GM21360 (cell line): ENCODE data around the gene PSG11.
"Not testable (repeated sequence)": the region's sequence is repeated elsewhere in the genome, so short reads cannot be mapped to it uniquely, and the experiment has no call there.

Experiments used
- ATAC-seq: cut with Tn5 transposase; IDR thresholded peaks from one replicate; pipeline ENCODE4 v1.9.1; 2021; ENCODE audit warnings: mild to moderate bottlenecking, moderate library complexity; ENCODE audit not compliant: unreplicated experiment

PSG11 gene

DNA sequence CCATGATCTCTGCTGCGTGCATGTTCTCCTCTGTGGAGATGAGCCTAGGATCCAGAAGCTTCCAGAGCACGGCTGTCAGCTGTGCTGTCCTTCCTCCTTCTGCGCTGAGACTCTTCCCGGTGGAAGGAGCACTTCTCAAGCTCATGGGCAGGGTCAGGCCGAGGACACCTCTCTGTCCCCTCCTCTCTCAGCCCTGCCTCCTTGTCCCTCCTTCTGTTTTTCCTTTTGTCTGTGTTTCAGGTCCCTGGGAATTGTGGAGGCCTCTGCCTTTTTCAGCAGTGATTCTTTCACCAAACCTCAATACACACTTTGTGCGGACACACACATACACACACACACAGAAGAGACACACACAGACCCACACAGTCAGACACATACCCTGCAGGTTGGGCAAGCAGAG lies at the start of gene PSG11:
Gene PSG11, minus strand, starts transcription at position 101 of the 400 bp plus-strand sequence. Its CDS starts 97 bp downstream, at position 4.
- ATAC-seq, result not testable (repeated sequence)

DNA sequence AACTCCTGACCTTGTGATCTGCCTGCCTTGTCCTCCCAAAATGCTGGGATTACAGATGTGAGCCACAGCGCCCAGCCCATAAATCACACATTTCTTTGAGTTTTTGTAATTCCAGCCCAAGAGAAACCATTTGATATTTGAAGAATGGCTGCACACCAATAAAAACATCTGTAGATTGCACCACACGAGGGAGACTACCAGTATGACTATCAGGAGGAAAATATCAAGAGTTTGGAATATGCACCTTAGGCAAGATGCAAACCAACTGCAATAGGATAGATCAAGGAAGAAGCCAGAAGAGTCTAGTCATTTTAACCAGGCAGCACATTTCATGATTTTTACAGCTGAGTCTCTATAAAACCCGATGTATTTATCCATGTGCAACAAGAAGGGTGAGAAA lies 36.1 kb upstream of the PSG11 start:
- not testable (repeated sequence) for ATAC-seq

DNA sequence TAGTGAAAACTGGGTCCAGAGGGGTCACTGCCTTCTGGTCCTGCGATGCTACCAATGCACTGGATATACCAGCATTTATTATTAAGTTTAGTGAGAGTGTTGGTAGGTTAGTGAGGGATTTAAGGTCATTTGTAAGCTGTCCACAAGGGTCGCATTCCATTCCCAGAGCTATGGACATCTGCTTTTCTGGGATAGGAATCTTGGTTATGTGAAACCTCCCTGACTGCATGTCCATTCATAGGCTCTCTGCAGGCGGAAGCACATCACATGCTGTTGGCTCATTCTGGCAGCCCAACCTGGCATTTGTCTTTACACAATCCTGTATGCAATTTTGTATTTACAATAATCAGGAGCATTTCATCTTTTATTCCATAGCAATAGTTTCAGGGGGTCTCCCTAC lies 35.1 kb upstream of the PSG11 start:
- not testable (repeated sequence) for ATAC-seq

DNA sequence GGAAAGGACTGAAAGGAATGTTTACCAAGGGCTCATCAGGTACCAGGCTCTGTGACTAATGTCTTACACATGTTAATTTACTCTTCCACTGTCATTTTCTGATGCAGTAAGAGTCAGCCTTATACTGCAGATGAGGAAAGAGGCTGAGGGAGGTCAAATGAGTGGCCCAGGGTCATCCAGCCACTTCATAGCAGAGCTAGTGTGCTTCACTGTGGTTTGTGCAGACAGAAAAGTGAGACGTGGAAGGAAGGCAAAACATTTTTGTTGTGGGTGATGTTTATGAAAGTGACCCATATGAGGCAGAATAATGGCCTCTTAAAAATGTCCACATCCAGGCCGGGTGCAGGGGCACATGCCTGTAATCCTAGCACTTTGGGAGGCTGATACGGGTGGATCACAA lies 34.0 kb upstream of the PSG11 start:
- not testable (repeated sequence) for ATAC-seq

DNA sequence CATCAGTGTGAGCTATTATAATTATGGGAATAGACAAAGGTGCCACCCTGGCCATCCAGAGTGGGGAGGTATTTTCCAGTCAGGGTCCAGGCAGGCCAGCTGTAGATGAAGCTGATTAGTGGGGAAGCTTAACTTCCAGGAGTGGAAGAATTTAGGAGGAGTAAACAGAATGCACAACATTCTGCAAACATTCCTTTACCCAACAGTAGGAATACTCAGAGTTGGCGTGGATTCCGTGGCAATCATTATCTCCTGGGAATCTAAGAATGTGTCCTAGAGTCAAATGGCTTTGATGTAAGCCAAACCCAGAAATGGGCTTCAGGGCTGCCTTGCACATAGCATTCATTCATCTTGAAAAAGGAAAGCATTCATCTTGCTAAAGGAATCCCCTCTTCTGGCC lies 33.2 kb upstream of the PSG11 start:
- ATAC-seq, result not testable (repeated sequence)

DNA sequence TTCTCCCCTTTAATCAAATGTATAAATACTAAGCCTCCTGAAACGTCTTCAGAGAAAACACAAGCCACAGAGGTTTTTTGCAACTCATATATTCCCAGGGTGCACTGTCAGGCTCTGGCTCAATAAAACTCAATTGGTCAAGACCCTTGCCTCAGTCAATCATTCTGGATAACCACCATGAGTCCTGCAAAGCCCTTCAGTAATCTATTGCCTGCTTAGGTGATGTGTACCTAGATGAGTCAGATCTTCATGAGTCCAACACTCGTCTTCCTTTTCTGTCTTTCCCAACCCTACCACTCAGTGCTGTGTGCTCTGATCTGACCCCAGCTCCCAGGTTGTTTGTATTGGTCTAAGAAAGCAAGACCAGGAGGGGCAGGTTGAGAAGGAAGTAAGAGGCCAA lies 32.2 kb upstream of the PSG11 start:
- not testable (repeated sequence) for ATAC-seq

DNA sequence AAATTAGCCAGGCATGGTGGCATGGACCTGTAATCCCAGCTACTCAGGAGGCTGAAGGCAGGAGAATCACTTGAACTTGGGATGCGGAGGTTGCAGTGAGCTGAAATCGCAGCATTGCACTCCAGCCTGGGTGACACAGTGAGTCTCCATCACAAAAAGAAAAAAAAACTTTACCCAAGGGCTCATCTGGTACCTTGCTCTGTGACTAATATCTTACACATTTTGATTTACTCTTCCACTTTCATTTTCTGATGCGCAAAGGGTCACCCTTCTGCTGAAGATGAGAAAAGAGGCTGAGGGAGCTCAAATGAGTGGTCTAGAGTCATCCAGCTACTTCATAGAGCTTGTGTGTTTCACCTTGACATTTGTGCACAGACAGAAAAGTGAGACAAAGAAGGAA lies 21.7 kb upstream of the PSG11 start:
- ATAC-seq, result not testable (repeated sequence)

DNA sequence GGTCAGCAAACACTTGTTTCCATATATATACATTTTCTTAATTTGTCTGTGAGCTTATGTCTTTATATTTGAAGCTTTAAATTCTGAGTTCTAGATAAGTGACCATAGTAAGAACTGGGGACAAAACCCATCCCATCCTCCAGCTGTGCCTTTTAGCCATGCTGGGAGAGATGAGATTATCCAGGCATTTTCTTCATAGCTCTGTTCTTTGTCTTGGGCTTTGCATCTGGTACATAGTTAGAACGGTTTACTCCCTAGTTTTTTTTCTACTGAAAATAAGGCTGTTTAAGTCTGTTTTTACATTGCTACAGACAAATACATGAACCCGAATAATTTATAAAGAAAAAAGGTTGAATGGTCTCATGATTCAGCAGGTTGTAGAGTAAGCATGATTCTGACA lies 20.3 kb upstream of the PSG11 start:
- ATAC-seq, result not testable (repeated sequence)

DNA sequence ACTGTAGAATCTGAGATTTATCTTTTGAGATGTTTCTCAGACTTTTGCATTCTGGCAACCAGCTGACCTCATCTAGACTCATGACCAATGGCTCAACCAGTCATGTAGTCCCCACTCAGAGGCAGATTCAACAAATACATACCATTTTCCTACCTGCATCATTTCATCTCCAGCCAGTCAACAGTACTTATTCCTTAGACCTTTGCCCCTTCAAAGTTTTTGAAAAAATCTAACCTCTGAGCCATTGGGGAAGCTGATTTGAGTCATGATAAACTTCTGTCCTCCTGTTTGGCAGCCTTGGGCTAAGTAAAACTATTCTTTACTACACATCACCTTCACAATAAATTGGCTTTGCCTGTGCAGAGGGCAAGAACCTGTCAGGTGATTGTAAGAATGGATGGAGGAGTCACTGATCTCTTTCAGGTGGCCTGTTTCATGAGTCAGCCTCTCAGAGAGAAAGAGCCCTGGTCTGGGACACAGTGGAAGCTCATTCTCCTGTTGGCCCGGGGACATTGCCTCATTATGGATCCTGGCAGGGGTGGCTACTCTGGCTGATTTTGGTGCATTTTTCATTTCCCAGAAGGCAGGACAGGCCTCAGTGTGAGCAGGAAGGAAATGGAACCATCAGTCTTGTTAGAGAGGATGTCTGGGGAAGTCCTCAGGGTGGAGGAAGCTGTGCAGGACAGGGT lies 17.4 kb upstream of the PSG11 start:
- not testable (repeated sequence) for ATAC-seq

DNA sequence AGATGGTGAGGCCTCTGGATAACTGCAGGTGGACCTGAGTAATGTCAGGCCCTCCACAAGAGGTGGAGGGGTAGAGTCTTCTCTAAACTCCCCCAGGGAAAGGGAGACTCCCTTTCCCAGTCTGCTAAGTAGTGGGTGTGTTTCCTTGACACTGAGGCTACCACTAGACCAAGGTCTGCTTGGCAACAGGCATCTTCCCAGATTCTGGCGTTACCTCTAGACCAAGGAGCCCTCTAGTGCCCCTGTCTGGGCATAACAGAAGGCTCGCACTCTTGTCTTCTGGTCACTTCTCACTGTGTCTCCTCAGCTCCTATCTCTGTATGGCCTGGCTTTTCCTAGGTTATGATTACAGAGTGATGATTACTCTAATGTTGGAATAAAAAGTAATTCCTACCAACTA lies 5.4 kb upstream of the PSG11 start:
- ATAC-seq, result not testable (repeated sequence)

DNA sequence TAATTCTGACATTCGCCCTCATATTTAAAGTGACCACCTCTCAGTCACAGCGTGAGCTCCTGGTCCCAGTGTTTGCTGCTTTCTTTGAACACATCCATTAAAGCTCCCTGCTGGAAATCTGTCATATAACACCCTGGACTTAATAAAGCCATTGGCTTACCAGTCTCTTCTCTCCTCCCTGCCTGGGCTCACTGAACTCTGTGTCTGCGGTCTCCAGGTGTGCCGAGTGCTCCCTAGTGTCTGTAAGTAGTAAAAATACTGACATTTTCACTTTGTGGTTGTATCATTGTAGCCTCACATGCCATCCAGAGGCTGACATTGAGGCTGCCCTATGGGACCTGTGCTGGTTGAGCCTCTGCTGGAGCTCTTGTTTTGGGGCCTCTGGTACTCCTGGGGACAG lies 2.6 kb upstream of the PSG11 start:
- no peak for ATAC-seq

DNA sequence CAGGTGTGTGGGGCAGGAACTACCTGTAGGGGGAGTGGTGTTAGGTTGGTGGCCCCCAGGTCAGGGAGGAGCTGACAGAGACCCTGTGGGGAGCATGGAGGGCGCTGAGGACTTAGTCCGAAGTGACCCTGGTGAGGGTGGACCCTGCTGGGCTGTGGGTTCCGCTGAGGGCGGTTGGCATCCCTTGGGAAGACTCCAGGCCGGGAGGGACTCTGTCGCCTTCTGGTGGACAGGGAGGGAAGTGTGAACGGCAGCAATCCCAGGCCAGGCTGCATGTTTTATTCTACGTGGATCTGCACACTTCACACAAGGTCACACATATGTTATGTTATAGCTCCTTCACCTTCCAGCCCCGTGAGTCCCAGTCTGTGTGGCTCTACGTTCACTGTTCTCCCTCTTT lies 1.7 kb upstream of the PSG11 start:
- not testable (repeated sequence) for ATAC-seq

DNA sequence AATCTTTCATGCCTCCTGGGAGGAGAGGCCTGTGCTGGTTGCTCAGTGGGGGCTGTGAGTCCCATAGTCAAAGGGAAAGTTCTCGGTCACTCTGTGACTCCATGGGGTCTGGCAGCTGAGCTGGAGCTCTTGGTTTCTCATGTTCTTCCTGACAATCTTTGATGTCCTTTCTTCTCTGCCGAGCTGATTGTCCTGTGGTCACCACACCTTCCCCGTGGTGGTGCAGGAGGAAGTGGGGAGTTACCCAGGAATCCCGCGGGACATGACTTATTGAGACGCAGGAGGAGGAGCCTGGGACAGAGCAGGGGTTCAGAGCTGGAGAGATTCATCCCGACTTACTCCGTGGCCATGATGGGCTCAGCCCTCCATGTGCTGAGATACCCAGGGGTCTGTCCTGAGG lies 792 bp upstream of the PSG11 start:
- ATAC-seq, result not testable (repeated sequence)

DNA sequence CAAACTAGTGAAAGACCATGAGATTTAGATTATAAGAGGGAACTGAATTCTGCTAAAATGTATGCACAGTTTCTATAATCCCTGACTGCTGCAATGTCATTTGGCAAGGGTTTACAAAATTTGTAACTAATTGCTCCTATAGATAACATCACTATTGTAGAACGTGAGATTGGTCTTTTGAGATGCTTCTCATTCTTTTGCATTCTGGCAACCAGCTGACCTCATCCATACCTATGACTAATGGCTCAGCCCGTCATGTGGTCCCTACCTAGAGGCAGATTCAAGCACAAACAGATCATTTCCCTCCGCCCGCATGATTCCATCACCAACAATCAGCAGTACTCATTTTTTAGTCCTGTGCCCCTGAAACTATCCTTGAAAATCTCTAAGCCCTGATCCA lies 4.2 kb downstream of the PSG11 start:
- ATAC-seq, result not testable (repeated sequence)

DNA sequence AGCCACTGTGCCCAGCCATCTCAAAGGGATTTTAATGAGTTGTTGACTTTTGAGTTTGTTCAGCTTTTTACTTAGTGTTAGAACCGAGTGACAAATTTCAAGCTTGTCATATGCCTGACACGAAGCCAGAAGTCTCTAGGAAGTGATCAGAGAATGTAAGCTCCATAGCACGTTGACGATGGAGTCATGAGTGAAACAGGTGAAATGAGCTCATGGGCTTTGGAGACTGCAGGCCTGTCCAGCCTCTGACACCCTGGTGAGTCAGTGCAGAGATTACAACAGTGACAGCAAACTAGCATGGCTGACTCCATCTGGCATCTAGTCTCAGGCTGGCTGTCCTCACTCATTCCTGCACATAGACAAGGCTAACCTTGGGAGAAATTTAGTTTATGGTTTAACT lies 4.6 kb downstream of the PSG11 start:
- ATAC-seq, result not testable (repeated sequence)

DNA sequence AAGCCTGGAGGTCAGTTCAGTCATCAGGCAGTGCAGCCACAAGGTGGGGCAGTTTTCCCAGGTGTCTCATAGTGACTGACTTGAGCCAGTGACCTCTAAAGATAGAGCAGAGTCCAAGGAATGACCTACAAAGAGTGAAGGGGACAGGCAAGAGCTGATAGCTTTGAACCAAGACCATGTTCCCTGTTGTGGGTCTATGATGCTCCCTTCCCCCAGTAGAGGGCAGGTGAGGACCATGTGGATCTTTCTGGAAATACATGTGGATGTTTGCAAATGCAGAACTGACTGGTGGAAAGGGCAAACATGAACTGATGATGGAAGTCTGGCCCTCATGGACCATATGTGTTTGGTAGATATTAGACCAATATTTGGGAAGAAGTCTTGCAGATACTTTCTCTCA lies 6.7 kb downstream of the PSG11 start:
- ATAC-seq, result not testable (repeated sequence)

DNA sequence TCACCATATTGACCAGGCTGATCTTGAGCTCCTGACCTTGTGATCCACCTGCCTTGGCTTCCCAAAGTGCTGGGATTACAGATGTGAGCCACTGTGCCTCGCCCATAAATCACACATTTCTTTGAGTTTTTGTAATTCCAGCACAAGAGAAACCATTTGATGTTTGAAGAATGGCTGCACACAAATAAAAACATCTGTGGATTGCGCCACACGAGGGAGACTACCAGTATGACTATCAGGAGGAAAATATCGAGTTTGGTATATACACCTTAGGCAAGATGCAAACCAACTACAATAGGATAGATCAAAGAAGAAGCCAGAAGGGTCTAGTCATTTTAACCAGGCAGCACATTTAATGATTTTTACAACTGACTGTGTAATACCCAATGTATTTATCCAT lies 20.4 kb downstream of the PSG11 start:
- ATAC-seq, result not testable (repeated sequence)

DNA sequence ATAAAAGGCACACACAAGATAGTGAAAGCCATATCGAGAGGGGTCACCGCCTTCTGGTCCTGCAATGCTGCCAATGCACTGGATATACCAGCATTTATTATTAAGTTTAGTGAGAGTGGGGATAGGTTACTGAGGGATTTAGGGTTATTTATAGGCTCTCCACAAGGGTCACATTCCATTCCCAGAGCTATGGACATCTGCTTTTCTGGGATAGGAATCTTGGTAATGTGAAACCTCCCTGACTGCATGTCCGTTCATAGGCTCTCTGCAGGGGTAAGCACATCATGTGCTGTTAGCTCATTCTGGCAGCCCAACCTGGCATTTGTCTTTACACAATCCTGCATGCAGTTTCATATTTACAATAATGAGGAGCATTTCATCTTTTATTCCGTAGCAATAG lies 21.4 kb downstream of the PSG11 start:
- not testable (repeated sequence) for ATAC-seq

DNA sequence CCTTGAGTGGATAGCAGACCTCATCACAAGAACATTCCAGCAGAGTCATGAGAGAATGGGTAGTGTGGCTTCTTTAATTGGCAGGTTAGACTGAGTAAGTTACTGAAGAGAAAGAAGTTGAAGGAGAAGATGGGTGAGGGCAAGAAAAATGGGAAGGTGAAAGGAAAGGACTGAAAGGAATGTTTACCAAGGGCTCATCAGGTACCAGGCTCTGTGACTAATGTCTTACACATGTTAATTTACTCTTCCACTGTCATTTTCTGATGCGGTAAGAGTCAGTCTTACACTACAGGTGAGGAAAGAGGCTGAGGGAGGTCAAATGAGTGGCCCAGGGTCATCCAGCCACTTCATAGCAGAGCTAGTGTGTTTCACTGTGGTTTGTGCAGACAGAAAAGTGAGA lies 22.6 kb downstream of the PSG11 start:
- not testable (repeated sequence) for ATAC-seq

DNA sequence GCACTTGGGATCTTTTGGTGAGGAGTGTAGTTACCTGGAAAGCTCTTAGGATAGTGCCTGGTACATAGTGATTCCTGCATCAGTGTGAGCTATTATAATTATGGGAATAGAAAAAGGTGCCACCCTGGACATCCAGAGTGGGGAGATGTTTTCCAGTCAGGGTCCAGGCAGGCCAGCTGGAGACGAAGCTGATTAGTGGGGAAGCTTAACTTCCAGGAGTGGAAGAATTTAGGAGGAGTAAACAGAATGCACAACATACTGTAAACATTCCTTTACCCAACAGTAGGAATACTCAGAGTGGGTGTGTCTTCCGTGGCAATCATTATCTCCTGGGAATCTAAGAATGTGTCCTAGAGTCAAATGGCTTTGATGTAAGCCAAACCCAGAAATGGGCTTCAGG lies 23.3 kb downstream of the PSG11 start:
- ATAC-seq, result not testable (repeated sequence)

DNA sequence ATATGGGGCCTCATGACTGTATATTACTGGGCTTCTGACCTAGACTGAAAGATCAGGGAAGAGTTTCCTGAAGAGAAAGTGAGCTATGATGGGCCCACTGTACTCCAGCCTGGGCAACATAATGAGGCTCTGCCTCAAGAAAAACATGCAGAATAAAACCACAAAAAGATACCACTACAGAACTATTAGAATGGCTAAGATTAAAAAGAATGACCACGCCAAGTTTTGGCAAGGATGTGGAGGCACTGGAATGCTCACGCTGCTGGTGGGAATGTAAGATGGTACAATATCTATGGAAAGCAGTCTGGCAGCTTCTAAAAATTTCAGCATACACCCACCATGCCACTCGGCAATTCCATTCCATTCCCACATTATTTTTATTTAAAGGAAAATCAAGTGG lies 30.1 kb downstream of the PSG11 start:
- ATAC-seq, result not testable (repeated sequence)

DNA sequence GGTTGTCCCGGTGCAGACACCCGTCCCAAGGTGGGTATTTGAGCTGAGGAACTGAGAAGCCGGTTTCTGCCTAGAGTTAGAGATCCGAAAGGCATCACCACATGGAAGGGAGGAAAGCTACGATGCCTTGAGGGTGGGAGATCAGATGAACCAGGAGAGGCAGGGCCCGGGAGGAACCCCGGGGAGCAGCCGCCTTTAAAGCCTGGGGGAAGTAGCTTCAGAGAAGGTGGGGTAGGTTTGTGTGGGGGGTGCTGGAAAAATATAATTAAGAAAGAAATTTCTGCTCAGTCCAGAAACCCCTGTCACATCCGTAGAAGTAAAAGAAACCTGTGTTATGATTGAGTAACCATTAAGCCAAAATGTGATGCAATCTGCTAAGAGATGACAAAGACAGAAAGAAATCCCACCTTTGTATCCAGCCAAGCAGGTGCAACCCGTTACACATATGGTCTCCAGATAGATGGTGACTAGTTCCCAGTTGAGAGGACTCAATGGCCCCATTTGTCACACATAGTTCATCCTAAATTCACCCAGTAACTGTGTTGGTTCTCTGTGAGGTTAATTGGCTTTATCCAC lies 34.2 kb downstream of the PSG11 start:
- not testable (repeated sequence) for ATAC-seq

DNA sequence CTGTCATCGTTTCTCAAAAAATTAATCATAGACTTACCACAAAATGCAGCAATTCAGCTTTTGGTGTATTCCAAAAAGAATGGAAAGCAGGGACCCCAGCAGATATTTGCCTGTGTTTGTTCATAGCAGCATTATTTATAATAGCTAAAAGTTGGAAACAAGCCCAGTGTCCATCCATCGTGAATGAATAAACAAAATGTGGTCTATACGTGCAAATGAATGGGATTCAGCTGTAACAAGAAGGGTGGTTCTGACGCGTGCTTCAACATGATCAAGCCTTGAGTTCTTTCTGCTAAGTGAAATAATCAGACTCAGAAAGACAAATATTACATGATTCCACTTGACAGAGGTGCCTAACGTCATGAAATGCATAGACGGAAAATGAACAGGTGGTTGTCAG lies 36.4 kb downstream of the PSG11 start:
- ATAC-seq, result no peak
